HCT116 (cell line): ENCODE data around the gene CD7. TPM values are rescaled to one million over a fixed set of nuclear protein-coding genes. Genes with fewer than 3 reads are reported as not detected.
A peak's percentile ranks its signal among the peaks of the same experiment; 100 is the strongest.

Source experiments
- ATAC-seq: fragments of 200-7000 bp; cut with Tn5 transposase; 2 replicates; pipeline ENCODE4 v1.9.1; 2020; ENCODE audit warnings: mild to moderate bottlenecking, moderate library complexity
- BruUV-seq: library from RNA; stranded (reverse); fragments of 400-500 nt; replicated peaks from 2 replicates; lab custom pipeline; 2021; lab: Mats Ljungman, UMichigan
- CTCF ChIA-PET: fragments of 300-600 bp; sonication (Branson Sonifier 250); formaldehyde crosslinking; loops from one replicate; lab custom pipeline; 2021; ENCODE audit warnings: antibody characterized with exemption; lab: Charles Lee
- POLR2A ChIA-PET: fragments of 300-600, 350-600 bp; sonication (Branson Sonifier 250); formaldehyde crosslinking; loops from one replicate; lab custom pipeline; 2021; ENCODE audit warnings: antibody characterized with exemption; lab: Charles Lee
- RAD21 ChIA-PET, 2 experiments: fragments of 300-600 bp; sonication (Branson Sonifier 250); formaldehyde crosslinking; loops; one replicate each; lab custom pipeline; 2023; ENCODE audit warnings: low total read pairs in 2 of 2; ENCODE audit not compliant: uncharacterized antibody in 2 of 2, unreplicated experiment in 2 of 2, low non-redundant PET in 1 of 2; lab: Charles Lee
- DNase-seq: peaks from one replicate; pipeline ENCODE4 v3.0.0-alpha.2; 2010; ENCODE audit warnings: low read depth, low spot score
- H2AFZ ChIP-seq: fragments of 200-600 bp; shearing (Covaris generic), sonication (generic); 2 replicates; pipeline ENCODE4 v1.6.1; 2017; ENCODE audit warnings: low read depth, mixed run types, mixed read lengths, antibody characterized with exemption, low read length; ENCODE audit not compliant: poor library complexity, severe bottlenecking
- H3K27ac ChIP-seq: 2 replicates; pipeline ENCODE4 v1.5.1; 2012; ENCODE audit warnings: low read depth, low read length
- H3K27me3 ChIP-seq: fragments of 200-600 bp; sonication (generic); 2 replicates; pipeline ENCODE4 v1.6.1; 2016; ENCODE audit warnings: mixed run types, low read length, mixed read lengths; ENCODE audit not compliant: insufficient read depth
- H3K36me3 ChIP-seq, 2 experiments: fragments of 200-500 bp in 1 of 2; fragments of 200-600 bp in 1 of 2; sonication (Bioruptor generic) in 1 of 2; sonication (generic) in 1 of 2; 2 replicates each; pipeline versions ENCODE4 v1.5.1 to v1.6.1; 2014 to 2016; ENCODE audit warnings: low read length in 2 of 2, inconsistent platforms in 1 of 2, mixed read lengths in 1 of 2, mixed run types in 1 of 2; ENCODE audit not compliant: insufficient read depth in 2 of 2, control insufficient read depth in 1 of 2
- H3K4me1 ChIP-seq, 2 experiments: fragments of 200-600 bp in 1 of 2; sonication (generic) in 1 of 2; 2 replicates each; pipeline versions ENCODE4 v1.5.1 to v1.6.1; 2012 to 2017; ENCODE audit warnings: low read length in 2 of 2, inconsistent platforms in 1 of 2, mild to moderate bottlenecking in 1 of 2, mixed read lengths in 1 of 2, mixed run types in 1 of 2, moderate library complexity in 1 of 2; ENCODE audit not compliant: insufficient read depth in 2 of 2, control insufficient read depth in 1 of 2
- H3K4me2 ChIP-seq: fragments of 200-600 bp; sonication (generic); 2 replicates; pipeline ENCODE4 v1.6.1; 2017; ENCODE audit warnings: mixed run types, low read length, mixed read lengths
- H3K4me3 ChIP-seq, 2 experiments: fragments of 200-600 bp in 1 of 2; sonication (generic) in 1 of 2; replicated peaks in 1 of 2; 2 replicates each; pipeline ENCODE4 v1.5.1; 2011 to 2016; ENCODE audit warnings: low read length in 2 of 2, control low read depth in 1 of 2, low read depth in 1 of 2, mild to moderate bottlenecking in 1 of 2, mixed read lengths in 1 of 2, mixed run types in 1 of 2
- H3K79me2 ChIP-seq: fragments of 200-600 bp; sonication (generic); 2 replicates; pipeline ENCODE4 v1.6.1; 2017; ENCODE audit warnings: mild to moderate bottlenecking, mixed run types, low read length, moderate library complexity, mixed read lengths; ENCODE audit not compliant: insufficient read depth
- H3K9ac ChIP-seq: fragments of 200-600 bp; sonication (generic); 2 replicates; pipeline ENCODE4 v1.6.1; 2016; ENCODE audit warnings: low read length, mixed read lengths
- H3K9me2 ChIP-seq: fragments of 200-600 bp; sonication (generic), shearing (Covaris generic); 2 replicates; pipeline ENCODE4 v1.6.1; 2017; ENCODE audit warnings: mixed run types, mild to moderate bottlenecking, moderate library complexity; ENCODE audit not compliant: insufficient read depth
- H3K9me3 ChIP-seq, 2 experiments: fragments of 200-500 bp in 1 of 2; fragments of 200-600 bp in 1 of 2; sonication (Bioruptor generic) in 1 of 2; sonication (generic) in 1 of 2; 2 replicates each; pipeline ENCODE4 v1.6.1; 2014 to 2017; ENCODE audit warnings: low read length in 2 of 2, mixed read lengths in 2 of 2, inconsistent platforms in 1 of 2, low read depth in 1 of 2, mild to moderate bottlenecking in 1 of 2, mixed run types in 1 of 2, moderate library complexity in 1 of 2; ENCODE audit not compliant: control insufficient read depth in 1 of 2, insufficient read depth in 1 of 2
- H4K20me1 ChIP-seq: fragments of 200-600 bp; sonication (generic), shearing (Covaris generic); 2 replicates; pipeline ENCODE4 v1.6.1; 2017; ENCODE audit warnings: mixed run types, mild to moderate bottlenecking, moderate library complexity; ENCODE audit not compliant: insufficient read depth
- CBX3 ChIP-seq: IDR thresholded peaks from 2 replicates; pipeline ENCODE4 v1.6.1; 2012; ENCODE audit warnings: low read depth
- CEBPB ChIP-seq: IDR thresholded peaks from 2 replicates; pipeline ENCODE4 v1.6.1; 2012; ENCODE audit warnings: low read depth
- ELF1 ChIP-seq: IDR thresholded peaks from 2 replicates; pipeline ENCODE4 v1.6.1; 2012; ENCODE audit warnings: low read depth, borderline replicate concordance
- EZH2 ChIP-seq: fragments of 200-600 bp; sonication (generic); IDR thresholded peaks from 2 replicates; pipeline ENCODE4 v1.6.1; 2017; ENCODE audit warnings: antibody characterized with exemption, mixed run types
- FOSL1 ChIP-seq: IDR thresholded peaks from 2 replicates; pipeline ENCODE4 v1.6.1; 2012; ENCODE audit warnings: low read depth
- JUND ChIP-seq: IDR thresholded peaks from 2 replicates; pipeline ENCODE4 v1.6.1; 2012
- POLR2A ChIP-seq: IDR thresholded peaks from 2 replicates; pipeline ENCODE4 v1.7.0; 2011; ENCODE audit warnings: borderline replicate concordance; ENCODE audit not compliant: insufficient read depth, insufficient read length; ENCODE audit errors: extremely low read depth
- POLR2AphosphoS5 ChIP-seq: IDR thresholded peaks from 2 replicates; pipeline ENCODE4 v1.6.1; 2011; ENCODE audit warnings: mild to moderate bottlenecking, low read depth, low read length, moderate library complexity
- RAD21 ChIP-seq: IDR thresholded peaks from 2 replicates; pipeline ENCODE4 v1.6.1; 2012; ENCODE audit warnings: low read depth, mild to moderate bottlenecking
- SIN3A ChIP-seq: IDR thresholded peaks from 2 replicates; pipeline ENCODE4 v1.6.1; 2012; ENCODE audit warnings: low read depth
- SP1 ChIP-seq: IDR thresholded peaks from 2 replicates; pipeline ENCODE4 v1.6.1; 2012; ENCODE audit warnings: low read depth
- TCF7L2 ChIP-seq: IDR thresholded peaks from 2 replicates; pipeline ENCODE4 v1.7.0; 2011; ENCODE audit warnings: borderline replicate concordance, inconsistent platforms; ENCODE audit not compliant: insufficient read depth, insufficient read length; ENCODE audit errors: extremely low read depth
- YY1 ChIP-seq: IDR thresholded peaks from 2 replicates; pipeline ENCODE4 v1.6.1; 2011; ENCODE audit warnings: low read length, low read depth, moderate library complexity, mild to moderate bottlenecking; ENCODE audit not compliant: insufficient replicate concordance; ENCODE audit errors: extremely low read depth
- ZFX ChIP-seq: fragments of 450-650 bp; IDR thresholded peaks from 2 replicates; pipeline ENCODE4 v1.6.1; 2017
- intact Hi-C: fragments of 100-400 bp; cut with micrococcal nuclease; formaldehyde crosslinking; loops from 2 replicates; pipeline ENCODE4 v1.10.0; 2022
- total RNA-seq: library from RNA; stranded (reverse); gene quantifications from one replicate; pipeline ENCODE4 v1.2.1, GENCODE V29; 2021; ENCODE audit not compliant: unreplicated experiment
- TF ChIP-seq, protein P1 (sequence below): IDR thresholded peaks from 2 replicates; pipeline ENCODE4 v1.6.1; 2012; ENCODE audit warnings: low read depth
- TF ChIP-seq, protein P2 (sequence below): IDR thresholded peaks from 2 replicates; pipeline ENCODE4 v1.6.1; 2012
- TF ChIP-seq, protein P3 (sequence below), 3 experiments: fragments of 200-600 bp in 1 of 3; sonication (generic) in 1 of 3; IDR thresholded peaks in 2 of 3; conservative IDR thresholded peaks in 1 of 3; 2 replicates each; pipeline ENCODE4 v1.5.1; 2012 to 2017; ENCODE audit warnings: low read depth in 2 of 3, low read length in 2 of 3, antibody characterized with exemption in 1 of 3, borderline replicate concordance in 1 of 3, control low read depth in 1 of 3, mild to moderate bottlenecking in 1 of 3, mixed read lengths in 1 of 3, mixed run types in 1 of 3, moderate library complexity in 1 of 3; ENCODE audit not compliant: insufficient read depth in 1 of 3

The CD7 gene
- total RNA-seq, 1 experiment from 2014 or later, result 0.61 TPM

DNA sequence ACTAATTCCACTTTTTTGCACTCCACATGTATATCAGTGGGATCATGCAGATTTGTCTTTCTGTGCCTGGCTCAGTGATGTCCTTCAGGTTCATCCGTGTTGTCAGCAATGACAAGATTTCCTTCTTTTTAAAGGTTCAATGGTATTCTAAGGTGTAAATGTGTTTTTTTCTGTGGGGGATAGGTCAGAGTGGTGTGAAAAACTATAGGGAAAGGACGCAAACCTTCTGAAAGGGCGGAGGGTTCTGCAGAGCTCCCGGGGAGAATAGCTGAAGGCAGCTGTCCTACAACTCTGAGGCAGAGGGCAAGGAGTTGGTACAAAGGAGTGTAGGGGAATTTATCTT is 22.0 kb downstream of the CD7 start (continued):
- TF ChIP-seq, protein P1, sequence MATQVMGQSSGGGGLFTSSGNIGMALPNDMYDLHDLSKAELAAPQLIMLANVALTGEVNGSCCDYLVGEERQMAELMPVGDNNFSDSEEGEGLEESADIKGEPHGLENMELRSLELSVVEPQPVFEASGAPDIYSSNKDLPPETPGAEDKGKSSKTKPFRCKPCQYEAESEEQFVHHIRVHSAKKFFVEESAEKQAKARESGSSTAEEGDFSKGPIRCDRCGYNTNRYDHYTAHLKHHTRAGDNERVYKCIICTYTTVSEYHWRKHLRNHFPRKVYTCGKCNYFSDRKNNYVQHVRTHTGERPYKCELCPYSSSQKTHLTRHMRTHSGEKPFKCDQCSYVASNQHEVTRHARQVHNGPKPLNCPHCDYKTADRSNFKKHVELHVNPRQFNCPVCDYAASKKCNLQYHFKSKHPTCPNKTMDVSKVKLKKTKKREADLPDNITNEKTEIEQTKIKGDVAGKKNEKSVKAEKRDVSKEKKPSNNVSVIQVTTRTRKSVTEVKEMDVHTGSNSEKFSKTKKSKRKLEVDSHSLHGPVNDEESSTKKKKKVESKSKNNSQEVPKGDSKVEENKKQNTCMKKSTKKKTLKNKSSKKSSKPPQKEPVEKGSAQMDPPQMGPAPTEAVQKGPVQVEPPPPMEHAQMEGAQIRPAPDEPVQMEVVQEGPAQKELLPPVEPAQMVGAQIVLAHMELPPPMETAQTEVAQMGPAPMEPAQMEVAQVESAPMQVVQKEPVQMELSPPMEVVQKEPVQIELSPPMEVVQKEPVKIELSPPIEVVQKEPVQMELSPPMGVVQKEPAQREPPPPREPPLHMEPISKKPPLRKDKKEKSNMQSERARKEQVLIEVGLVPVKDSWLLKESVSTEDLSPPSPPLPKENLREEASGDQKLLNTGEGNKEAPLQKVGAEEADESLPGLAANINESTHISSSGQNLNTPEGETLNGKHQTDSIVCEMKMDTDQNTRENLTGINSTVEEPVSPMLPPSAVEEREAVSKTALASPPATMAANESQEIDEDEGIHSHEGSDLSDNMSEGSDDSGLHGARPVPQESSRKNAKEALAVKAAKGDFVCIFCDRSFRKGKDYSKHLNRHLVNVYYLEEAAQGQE, result no peak
- no peak for TF ChIP-seq JUND
- TF ChIP-seq ZFX, result no peak
- TF ChIP-seq, protein P2, sequence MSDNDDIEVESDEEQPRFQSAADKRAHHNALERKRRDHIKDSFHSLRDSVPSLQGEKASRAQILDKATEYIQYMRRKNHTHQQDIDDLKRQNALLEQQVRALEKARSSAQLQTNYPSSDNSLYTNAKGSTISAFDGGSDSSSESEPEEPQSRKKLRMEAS, result no peak
- TF ChIP-seq FOSL1, result no peak
- no peak for TF ChIP-seq SP1
- no peak for TF ChIP-seq RAD21

DNA sequence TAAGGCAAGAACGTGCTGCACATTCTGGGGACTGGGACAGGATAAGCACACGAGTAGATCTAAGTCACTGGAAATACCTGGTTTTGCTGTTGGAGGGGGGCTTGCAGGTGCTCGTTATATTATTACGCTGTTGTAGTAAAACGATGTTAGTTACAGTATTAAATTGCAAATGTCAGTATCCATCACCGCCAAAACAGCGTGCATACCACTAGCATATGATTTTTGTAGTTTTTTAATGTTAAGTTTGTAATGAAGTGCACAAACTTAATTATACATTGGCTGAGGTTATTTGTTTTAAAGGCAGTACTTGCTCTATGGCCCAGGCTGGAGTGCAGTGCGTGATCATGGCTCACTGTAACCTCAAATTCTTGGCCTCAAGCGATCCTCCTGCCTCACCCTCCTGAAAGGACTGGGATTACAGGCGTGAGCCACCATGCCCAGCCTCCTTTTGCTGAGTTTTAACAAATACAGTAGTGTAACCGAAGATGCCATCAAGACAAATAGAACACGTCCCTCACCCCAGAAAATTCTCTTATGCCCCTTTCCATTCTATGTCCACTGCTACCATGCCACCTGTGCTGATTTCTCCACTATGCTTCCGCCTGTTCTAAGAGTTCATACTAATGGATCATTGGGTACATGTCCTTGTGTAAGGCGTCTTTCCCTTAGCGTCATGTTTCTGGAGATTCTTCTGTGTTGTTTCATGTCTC is 23.2 kb downstream of the CD7 start:
- peak overlapping the region in 1 of 2 experiments; percentile 47; a peak in 1 of 4 replicates for H3K4me3 ChIP-seq
- POLR2A ChIA-PET, result no interaction called here
- H3K4me1 ChIP-seq, result peaks cover 33 to 62% of the 10 kb centered on the region in 2 experiments
- H3K9ac ChIP-seq, result no peak overlapping the region
- DNase-seq (no peak), ATAC-seq (no peak)
- no peaks in the 10 kb centered on the region for H3K9me3 ChIP-seq
- RAD21 ChIA-PET, result no interaction called here
- no peak overlapping the region for H3K27ac ChIP-seq
- H2AFZ ChIP-seq, result no peak overlapping the region
- no peaks in the 10 kb centered on the region for H3K36me3 ChIP-seq
- intact Hi-C loops, result loop anchor here (10.0 kb wide), 1 partner anchor 259 kb away; the partner anchor contains the start of genes DCXR and RAC3
- CTCF ChIA-PET, result no interaction called here
- peak overlapping the region; percentile 69 for H3K4me2 ChIP-seq
- no peaks in the 10 kb centered on the region for H3K27me3 ChIP-seq
- peaks cover 3% of the 10 kb centered on the region; the same call in 1 of the 2 replicates for H3K79me2 ChIP-seq
- no peaks in the 10 kb centered on the region for H4K20me1 ChIP-seq
- TSS peak; percentile 70 for BruUV-seq
- no peaks in the 10 kb centered on the region for H3K9me2 ChIP-seq
- TF ChIP-seq POLR2A, result peak; percentile 50
- no peak for TF ChIP-seq EZH2
- TF ChIP-seq, protein P2, result no peak
- no peak for TF ChIP-seq CBX3
- TF ChIP-seq CEBPB, result no peak
- TF ChIP-seq FOSL1, result no peak
- TF ChIP-seq RAD21, result no peak
- peak; percentile 67 for TF ChIP-seq POLR2AphosphoS5
- peak; percentile 4; the same call in 1 of the 2 replicates for TF ChIP-seq JUND
- TF ChIP-seq YY1, result no peak
- TF ChIP-seq, protein P3, sequence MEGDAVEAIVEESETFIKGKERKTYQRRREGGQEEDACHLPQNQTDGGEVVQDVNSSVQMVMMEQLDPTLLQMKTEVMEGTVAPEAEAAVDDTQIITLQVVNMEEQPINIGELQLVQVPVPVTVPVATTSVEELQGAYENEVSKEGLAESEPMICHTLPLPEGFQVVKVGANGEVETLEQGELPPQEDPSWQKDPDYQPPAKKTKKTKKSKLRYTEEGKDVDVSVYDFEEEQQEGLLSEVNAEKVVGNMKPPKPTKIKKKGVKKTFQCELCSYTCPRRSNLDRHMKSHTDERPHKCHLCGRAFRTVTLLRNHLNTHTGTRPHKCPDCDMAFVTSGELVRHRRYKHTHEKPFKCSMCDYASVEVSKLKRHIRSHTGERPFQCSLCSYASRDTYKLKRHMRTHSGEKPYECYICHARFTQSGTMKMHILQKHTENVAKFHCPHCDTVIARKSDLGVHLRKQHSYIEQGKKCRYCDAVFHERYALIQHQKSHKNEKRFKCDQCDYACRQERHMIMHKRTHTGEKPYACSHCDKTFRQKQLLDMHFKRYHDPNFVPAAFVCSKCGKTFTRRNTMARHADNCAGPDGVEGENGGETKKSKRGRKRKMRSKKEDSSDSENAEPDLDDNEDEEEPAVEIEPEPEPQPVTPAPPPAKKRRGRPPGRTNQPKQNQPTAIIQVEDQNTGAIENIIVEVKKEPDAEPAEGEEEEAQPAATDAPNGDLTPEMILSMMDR (IDR thresholded peaks at IDR 0.05 in 2 of 3, conservative IDR thresholded peaks at IDR 0.05 in 1 of 3; ENCODE audit: borderline replicate concordance in 1 of 3, insufficient read depth in 1 of 3, low read depth in 2 of 3, low read length in 2 of 3), result no peak
- TF ChIP-seq ELF1, result no peak
- no peak for TF ChIP-seq TCF7L2
- no peak for TF ChIP-seq SIN3A
